ENCODE data around the gene OGG1.
A peak's percentile ranks its signal among the peaks of the same experiment; 100 is the strongest.

OGG1 gene

GRCh38 chr3:9787714-9788113, 38.0 kb downstream of the OGG1 start:
- DNase-seq: no peak

- DNase-seq: no peak
Observed at GRCh38 chr3:9791127-9791526, 41.4 kb downstream of the OGG1 start.

GRCh38 chr3:9791790-9792404, 42.1 kb downstream of the OGG1 start:
- no peak for DNase-seq

- DNase-seq: peak; percentile 94
Observed at GRCh38 chr3:9792405-9793160, 42.8 kb downstream of the OGG1 start, which contains the start of the genes ARPC4 and TADA3. Gene ARPC4, plus strand, starts transcription at chr3:9793082. Its CDS starts 40 bp downstream, at chr3:9793122. Gene TADA3, minus strand, starts transcription at chr3:9792473. Its CDS starts 1,007 bp downstream, at chr3:9791466.

- no peak for DNase-seq
Observed at GRCh38 chr3:9793161-9793781, 43.5 kb downstream of the OGG1 start.

GRCh38 chr3:9794400-9794799, 44.6 kb downstream of the OGG1 start:
- DNase-seq: no peak

- no peak for DNase-seq
Observed at GRCh38 chr3:9795207-9795606, 45.5 kb downstream of the OGG1 start.

- DNase-seq: no peak
Observed at GRCh38 chr3:9797196-9797945, 47.6 kb downstream of the OGG1 start.

GRCh38 chr3:9800529-9800928, 50.8 kb downstream of the OGG1 start:
- DNase-seq: no peak

GRCh38 chr3:9803494-9803893, 53.7 kb downstream of the OGG1 start:
- no peak for DNase-seq

- DNase-seq: no peak
Observed at GRCh38 chr3:9804996-9805395, 55.2 kb downstream of the OGG1 start.

GRCh38 chr3:9806137-9806536, 56.4 kb downstream of the OGG1 start:
- DNase-seq: no peak
